Kidney (tissue), 14 donors: Measurements from ENCODE around the gene ABCB9. TPM values are rescaled to one million over a fixed set of nuclear protein-coding genes. Genes with fewer than 3 reads are reported as not detected.
A peak's percentile ranks its signal among the peaks of the same experiment; 100 is the strongest.

Experiments used
- DNase-seq, 5 donors: peaks; one replicate each; pipeline ENCODE4 v3.0.0-alpha.2; 2013 to 2020
- FAIRE-seq: peaks from 2 replicates; lab custom pipeline; 2012; peaks lifted over from hg19 to GRCh38; lab: Jason Lieb, UNC
- H3K27ac ChIP-seq, 2 donors: one replicate each; pipeline ENCODE4 v1.7.0; 2013; ENCODE audit warnings: low read depth in 2 of 2, low read length in 2 of 2, inconsistent platforms in 1 of 2
- H3K27me3 ChIP-seq: one replicate; pipeline ENCODE4 v1.7.1; 2013; ENCODE audit warnings: low read length, inconsistent platforms; ENCODE audit not compliant: control insufficient read depth, insufficient read depth
- H3K36me3 ChIP-seq, 3 donors: one replicate each; pipeline versions ENCODE4 v1.7.0 to v1.7.1; 2013; ENCODE audit warnings: low read length in 3 of 3, control low read depth in 1 of 3, inconsistent platforms in 1 of 3; ENCODE audit not compliant: insufficient read depth in 3 of 3, control insufficient read depth in 2 of 3
- H3K4me1 ChIP-seq, 3 donors: one replicate each; pipeline versions ENCODE4 v1.7.0 to v1.7.1; 2013; ENCODE audit warnings: low read length in 3 of 3, inconsistent platforms in 1 of 3, low read depth in 1 of 3; ENCODE audit not compliant: control insufficient read depth in 2 of 3, insufficient read depth in 2 of 3
- H3K4me3 ChIP-seq, 3 donors: one replicate each; pipeline versions ENCODE4 v1.7.0 to v1.8.1; 2013; ENCODE audit warnings: low read length in 3 of 3, control low read depth in 1 of 3, inconsistent platforms in 1 of 3
- H3K9ac ChIP-seq, 3 donors: one replicate each; pipeline versions ENCODE4 v1.7.0 to v1.7.1; 2013; ENCODE audit warnings: low read length in 3 of 3, control low read depth in 1 of 3, inconsistent platforms in 1 of 3
- H3K9me3 ChIP-seq, 3 donors: one replicate each; pipeline versions ENCODE4 v1.7.0 to v1.7.1; 2013; ENCODE audit warnings: low read length in 3 of 3, control low read depth in 1 of 3, inconsistent platforms in 1 of 3; ENCODE audit not compliant: control insufficient read depth in 2 of 3, insufficient read depth in 1 of 3
- intact Hi-C: fragments of 100-400 bp; cut with DNase I; formaldehyde crosslinking; loops from one replicate; pipeline ENCODE4 v1.11.1; 2022
- polyA plus RNA-seq: library from polyadenylated mRNA; stranded (reverse); fragments of 350-450 nt; fragmentation: Illumina TruSeq; extraction: RNeasy Lipid Tissue Mini Kit (QIAGEN cat#74804); gene quantifications from one replicate; pipeline ENCODE4 v1.2.3, GENCODE V29; 2014; ENCODE audit warnings: low read depth, low replicate concordance; ENCODE audit not compliant: insufficient read depth
- total RNA-seq: library from RNA; stranded (reverse); fragmentation: NEBNext Ultra II Directional; extraction: Animal tissue kit (Norgen Biotek cat#: 25700); gene quantifications from one replicate; pipeline ENCODE4 v1.2.1, GENCODE V29; 2021
- TF ChIP-seq, protein P1 (sequence below): IDR thresholded peaks from 3 replicates; pipeline ENCODE4 v1.5.1; 2012; ENCODE audit warnings: mild to moderate bottlenecking, moderate library complexity, borderline replicate concordance; ENCODE audit not compliant: insufficient read depth; ENCODE audit errors: extremely low read depth
- donor health status: control.
- donor health status: control.
- donor health status: control.
- donor health status: control.
- donor health status: control.
- donor health status: DM: yes; HTN: yes; CAD: no.
- donor health status: Normal renal cell carcinoma (clear cell type).

ABCB9 gene
- total and polyA plus RNA-seq, 2 donors from 2014 or later, result 4.6 to 7.6 TPM

GRCh38 chr12:122899887-122900286, 66.4 kb downstream of the ABCB9 start:
- Histone ChIP-seq H3K4me1 (peaks cover 0 to 13% (median 7%) of the 10 kb centered on the region in 3 donors), H3K9me3 (no peaks in the 10 kb centered on the region), H3K27me3 (no peaks in the 10 kb centered on the region), H3K27ac (no peak overlapping the region), H3K36me3 (no peaks in the 10 kb centered on the region), H3K4me3 (no peak overlapping the region), H3K9ac (no peak overlapping the region)
- TF ChIP-seq, protein P1, sequence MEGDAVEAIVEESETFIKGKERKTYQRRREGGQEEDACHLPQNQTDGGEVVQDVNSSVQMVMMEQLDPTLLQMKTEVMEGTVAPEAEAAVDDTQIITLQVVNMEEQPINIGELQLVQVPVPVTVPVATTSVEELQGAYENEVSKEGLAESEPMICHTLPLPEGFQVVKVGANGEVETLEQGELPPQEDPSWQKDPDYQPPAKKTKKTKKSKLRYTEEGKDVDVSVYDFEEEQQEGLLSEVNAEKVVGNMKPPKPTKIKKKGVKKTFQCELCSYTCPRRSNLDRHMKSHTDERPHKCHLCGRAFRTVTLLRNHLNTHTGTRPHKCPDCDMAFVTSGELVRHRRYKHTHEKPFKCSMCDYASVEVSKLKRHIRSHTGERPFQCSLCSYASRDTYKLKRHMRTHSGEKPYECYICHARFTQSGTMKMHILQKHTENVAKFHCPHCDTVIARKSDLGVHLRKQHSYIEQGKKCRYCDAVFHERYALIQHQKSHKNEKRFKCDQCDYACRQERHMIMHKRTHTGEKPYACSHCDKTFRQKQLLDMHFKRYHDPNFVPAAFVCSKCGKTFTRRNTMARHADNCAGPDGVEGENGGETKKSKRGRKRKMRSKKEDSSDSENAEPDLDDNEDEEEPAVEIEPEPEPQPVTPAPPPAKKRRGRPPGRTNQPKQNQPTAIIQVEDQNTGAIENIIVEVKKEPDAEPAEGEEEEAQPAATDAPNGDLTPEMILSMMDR, result no peak
- DNase-seq (no peak), FAIRE-seq (no peak)
- intact Hi-C loops, result no loop called here

DNA sequence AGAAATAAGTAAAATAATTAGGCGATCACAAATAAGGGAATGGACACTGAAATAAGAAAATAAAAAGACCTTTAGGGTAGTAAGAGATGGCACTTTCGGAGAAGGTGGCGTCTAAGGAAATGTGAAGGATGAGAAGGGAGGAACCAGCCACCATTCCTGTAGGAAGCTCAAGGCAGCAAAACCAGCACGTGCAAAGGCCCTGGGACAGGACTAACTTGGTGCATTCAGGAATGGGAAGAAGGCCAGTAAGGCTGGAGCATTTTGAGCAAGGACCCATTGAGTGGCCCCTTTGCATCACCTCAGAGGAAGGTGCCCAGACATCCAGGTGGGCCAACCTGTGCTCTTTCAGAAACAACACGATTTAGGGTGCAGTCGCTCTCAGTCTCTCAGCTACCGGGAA, 69.6 kb downstream of the ABCB9 start:
- Histone ChIP-seq H3K4me1 (peaks cover 2 to 28% (median 16%) of the 10 kb centered on the region in 3 donors), H3K36me3 (no peaks in the 10 kb centered on the region), H3K9ac (peak overlapping the region in 1 of 3 donors; percentile 99), H3K4me3 (no peak overlapping the region), H3K27me3 (no peaks in the 10 kb centered on the region), H3K27ac (peak overlapping the region in 1 of 2 donors; percentile 92), H3K9me3 (no peaks in the 10 kb centered on the region)
- DNase-seq, result peak in 1 of 5 donors; percentile 21
- TF ChIP-seq, protein P1, result no peak
- no peak for FAIRE-seq
- intact Hi-C loops, result no loop called here

DNA sequence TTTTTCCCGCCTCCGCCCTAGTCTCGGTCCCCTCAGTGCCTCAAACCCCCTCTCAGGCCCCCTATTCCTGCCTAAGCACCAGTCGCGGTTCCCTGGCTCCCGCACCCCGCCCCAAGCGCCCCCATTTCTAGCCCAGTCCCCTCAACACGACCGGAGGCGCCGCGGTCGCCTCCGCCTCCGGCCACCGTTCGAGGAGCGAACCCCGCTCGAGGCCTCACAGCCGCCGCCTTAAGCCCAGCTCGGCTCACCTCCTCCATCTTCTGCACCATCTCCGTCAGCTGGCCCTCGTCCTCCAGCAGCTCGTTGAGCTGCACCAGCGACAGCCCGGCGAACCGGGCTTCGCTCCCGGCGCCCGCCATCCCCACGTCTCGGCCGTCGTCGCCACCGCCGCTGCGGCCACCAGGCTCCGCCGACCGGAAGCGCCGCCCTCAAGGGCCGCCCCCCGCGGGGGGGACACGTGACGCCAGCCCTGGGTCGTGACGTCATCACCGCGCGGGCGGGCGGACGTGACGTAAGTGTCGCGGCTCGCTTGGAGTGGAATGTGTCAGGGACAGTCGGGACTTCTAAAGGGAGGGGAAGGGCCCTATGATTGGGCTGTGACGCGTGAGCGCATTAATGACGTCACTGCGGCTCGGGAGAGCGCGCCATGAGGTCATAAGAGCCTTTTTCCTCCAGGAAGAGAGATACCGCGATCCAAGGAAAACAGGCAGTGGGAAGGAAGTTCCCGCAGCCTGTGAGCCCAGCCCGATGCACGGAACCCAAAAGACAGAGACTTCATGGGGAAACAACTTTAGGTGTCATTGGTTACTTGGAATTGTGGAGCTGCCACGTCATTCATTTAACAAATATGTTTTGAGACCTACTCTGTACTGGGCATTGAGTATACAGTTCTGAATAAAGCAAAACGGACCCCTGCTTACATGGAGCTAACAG, 70.3 kb downstream of the ABCB9 start, which contains the start of gene VPS37B:
TSS of gene VPS37B (minus strand) at position 421 of the 933 bp plus-strand sequence. CDS start at position 359, 62 bp downstream.
- Histone ChIP-seq H3K27me3 (no peaks in the 10 kb centered on the region), H3K4me1 (peaks cover 2 to 32% (median 23%) of the 10 kb centered on the region in 3 donors), H3K36me3 (no peaks in the 10 kb centered on the region), H3K27ac (peak within 1 kb of the TSS; percentile 79 to 92), H3K4me3 (peak within 1 kb of the TSS; percentile 84 to 95 (median 85)), H3K9me3 (no peaks in the 10 kb centered on the region), H3K9ac (peak within 1 kb of the TSS; percentile 86 to 99 (median 99))
- FAIRE-seq, result no peak
- intact Hi-C loops, result no loop called here
- peak; percentile 89 to 94 (median 94) for DNase-seq
- TF ChIP-seq, protein P1, result no peak
